Camera-type eye (tissue), 1 donor: ENCODE results near the gene NBPF3. TPM values are rescaled to one million over a fixed set of nuclear protein-coding genes. Genes with fewer than 3 reads are reported as not detected.

ENCODE experiments used
- total RNA-seq: library from RNA; depleted of rRNA; stranded (reverse); fragments of >200 nt; gene quantifications from one replicate; pipeline ENCODE4 v1.2.3, GENCODE V29; 2014

Gene NBPF3
- total RNA-seq = 13.1 TPM

DNA sequence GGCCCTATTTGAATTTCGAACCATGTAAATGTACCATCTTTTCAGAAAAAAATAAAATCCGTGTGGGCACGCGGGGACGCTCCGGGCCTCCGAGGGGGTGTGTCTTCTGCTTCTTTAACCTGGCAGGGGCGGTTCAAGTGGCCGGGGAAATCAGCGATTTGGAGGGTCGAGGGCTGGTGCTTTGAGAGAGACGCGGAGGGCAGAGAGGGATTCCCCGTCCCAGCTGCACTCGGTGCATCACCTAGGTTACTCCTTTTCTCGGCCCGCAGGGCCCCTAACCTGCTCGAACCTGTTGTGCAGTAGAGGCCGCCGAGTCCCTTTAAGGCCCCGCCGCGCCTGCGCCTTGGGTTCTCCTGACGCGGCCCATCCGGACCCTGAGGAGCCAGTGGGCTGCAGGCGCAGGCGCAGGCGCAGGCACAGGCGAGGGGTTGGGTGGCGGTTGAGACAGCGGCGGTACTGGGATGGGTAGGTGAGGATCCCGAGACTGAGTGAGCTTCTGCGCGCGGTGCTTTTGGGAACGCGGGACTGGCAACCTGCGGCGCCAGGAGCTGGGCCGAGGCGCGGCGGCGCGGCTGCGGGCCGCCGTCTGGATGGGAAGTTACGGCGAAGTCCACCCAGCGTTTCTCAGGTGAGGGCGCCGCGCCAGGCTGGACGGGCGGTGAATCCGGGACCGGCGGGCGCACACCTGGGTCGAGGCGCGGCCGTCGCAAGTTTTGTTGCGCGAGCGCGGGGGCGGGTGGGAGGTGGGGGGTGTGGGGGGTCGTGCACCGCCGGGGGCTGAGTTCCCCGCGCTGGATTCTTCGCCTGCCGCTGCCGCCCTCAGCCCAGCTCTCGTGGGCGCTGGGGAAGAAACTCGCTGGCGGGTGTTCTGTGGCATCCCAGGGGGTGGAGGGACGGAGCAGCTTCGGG lies at the start of gene NBPF3:
NBPF3 (plus strand) TSS at position 417 of the 909 bp plus-strand sequence. CDS start 4,950 bp downstream, outside the sequence.

DNA sequence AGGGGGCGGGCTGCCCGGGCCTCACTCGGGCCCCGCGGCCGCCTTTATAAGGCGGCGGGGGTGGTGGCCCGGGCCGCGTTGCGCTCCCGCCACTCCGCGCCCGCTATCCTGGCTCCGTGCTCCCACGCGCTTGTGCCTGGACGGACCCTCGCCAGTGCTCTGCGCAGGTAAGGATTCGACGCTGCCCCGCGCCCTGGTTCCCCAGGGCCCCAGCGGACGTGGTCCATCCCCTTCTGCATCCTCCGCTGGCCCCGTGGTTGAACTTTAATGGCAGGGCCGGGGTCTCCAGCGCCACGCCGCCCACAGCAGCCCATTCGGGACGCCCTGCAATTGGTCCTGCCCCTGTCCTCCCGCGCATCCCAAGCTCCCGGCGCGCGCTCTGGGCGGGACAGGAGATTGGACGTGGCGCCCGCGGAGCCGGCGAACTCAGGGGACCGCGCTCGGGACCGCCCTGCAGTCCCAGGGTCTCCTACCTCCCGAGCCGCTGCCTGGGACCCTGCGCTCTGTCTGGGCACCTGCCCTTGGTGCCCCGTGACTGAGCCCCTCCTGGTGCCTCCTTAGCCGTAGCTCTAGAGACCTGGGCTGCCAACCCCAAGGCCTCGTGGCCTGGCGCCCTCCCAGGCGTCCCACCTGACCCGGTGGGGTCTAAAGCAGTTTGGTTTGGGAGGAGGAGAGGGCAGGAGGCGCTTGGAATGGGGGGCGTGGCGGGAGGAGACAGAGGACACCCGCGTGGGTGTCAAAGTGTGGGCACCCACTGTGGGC lies 69.6 kb downstream of the NBPF3 start, which contains the start of gene ALPL:
ALPL (plus strand) TSS at position 73 of the 762 bp plus-strand sequence. CDS start 44,659 bp downstream, outside the sequence.

Other genes starting within 250 kb of the NBPF3 start
- 52.1 TPM for gene ECE1, start 149.7 kb upstream of the NBPF3 start, total RNA-seq
- 12.6 TPM for gene ALPL, start 69.3 kb downstream of the NBPF3 start, total RNA-seq
- gene RAP1GAP, start 229.2 kb downstream of the NBPF3 start, total RNA-seq = 29.9 TPM